ENCODE data around the gene GJB2.

GJB2 gene

GRCh38 chr13:20191311-20192157 is 1.2 kb downstream of the GJB2 start:
- no peak overlapping the region for H3K9ac ChIP-seq (ENCODE audit: low read length)
- no peaks in the 10 kb centered on the region for H3K36me3 ChIP-seq (ENCODE audit: control insufficient read depth, low read depth, low read length)
- no peak overlapping the region for H3K27ac ChIP-seq (ENCODE audit: low read length)
- H3K27me3 ChIP-seq (ENCODE audit: control insufficient read depth, insufficient read depth, low read length): peaks cover 88% of the 10 kb centered on the region
- H3K4me1 ChIP-seq (ENCODE audit: control insufficient read depth, low read depth, low read length): peaks cover 15% of the 10 kb centered on the region
- H3K4me3 ChIP-seq (ENCODE audit: low read length): peak overlapping the region; percentile 57
- H3K9me3 ChIP-seq (ENCODE audit: control insufficient read depth, low read depth, low read length): no peaks in the 10 kb centered on the region

GRCh38 chr13:20190481-20191310 is 2.0 kb downstream of the GJB2 start:
- H3K27me3 ChIP-seq (ENCODE audit: control insufficient read depth, insufficient read depth, low read length): peaks cover 79% of the 10 kb centered on the region

GRCh38 chr13:20190076-20190475 is 2.7 kb downstream of the GJB2 start:
- peaks cover 15% of the 10 kb centered on the region for H3K4me1 ChIP-seq (ENCODE audit: control insufficient read depth, low read depth, low read length)
- H3K4me3 ChIP-seq (ENCODE audit: low read length): no peak overlapping the region
- no peaks in the 10 kb centered on the region for H3K36me3 ChIP-seq (ENCODE audit: control insufficient read depth, low read depth, low read length)
- no peak overlapping the region for H3K27ac ChIP-seq (ENCODE audit: low read length)
- H3K9me3 ChIP-seq (ENCODE audit: control insufficient read depth, low read depth, low read length): no peaks in the 10 kb centered on the region
- peaks cover 73% of the 10 kb centered on the region for H3K27me3 ChIP-seq (ENCODE audit: control insufficient read depth, insufficient read depth, low read length)
- H3K9ac ChIP-seq (ENCODE audit: low read length): no peak overlapping the region

More at GRCh38 chr13:20190481-20191310, 2.0 kb downstream of the GJB2 start:
- Histone ChIP-seq H3K36me3 (ENCODE audit: control insufficient read depth, low read depth, low read length) (no peaks in the 10 kb centered on the region), H3K4me1 (ENCODE audit: control insufficient read depth, low read depth, low read length) (peaks cover 15% of the 10 kb centered on the region), H3K4me3 (ENCODE audit: low read length) (no peak overlapping the region), H3K9me3 (ENCODE audit: control insufficient read depth, low read depth, low read length) (no peaks in the 10 kb centered on the region), H3K27ac (ENCODE audit: low read length) (no peak overlapping the region), H3K9ac (ENCODE audit: low read length) (no peak overlapping the region)

- no peak overlapping the region for H3K4me3 ChIP-seq (ENCODE audit: low read length)
- H3K36me3 ChIP-seq (ENCODE audit: control insufficient read depth, low read depth, low read length): no peaks in the 10 kb centered on the region
- H3K9ac ChIP-seq (ENCODE audit: low read length): no peak overlapping the region
- H3K4me1 ChIP-seq (ENCODE audit: control insufficient read depth, low read depth, low read length): peaks cover 7% of the 10 kb centered on the region
- no peak overlapping the region for H3K27ac ChIP-seq (ENCODE audit: low read length)
- no peaks in the 10 kb centered on the region for H3K9me3 ChIP-seq (ENCODE audit: control insufficient read depth, low read depth, low read length)
- H3K27me3 ChIP-seq (ENCODE audit: control insufficient read depth, insufficient read depth, low read length): peaks cover 62% of the 10 kb centered on the region
These were observed 3.8 kb downstream of the GJB2 start for GRCh38 chr13:20188667-20189553.

- peaks cover 3% of the 10 kb centered on the region for H3K4me1 ChIP-seq (ENCODE audit: control insufficient read depth, low read depth, low read length)
- H3K4me3 ChIP-seq (ENCODE audit: low read length): no peak overlapping the region
- no peaks in the 10 kb centered on the region for H3K9me3 ChIP-seq (ENCODE audit: control insufficient read depth, low read depth, low read length)
- no peak overlapping the region for H3K27ac ChIP-seq (ENCODE audit: low read length)
- H3K9ac ChIP-seq (ENCODE audit: low read length): no peak overlapping the region
- no peaks in the 10 kb centered on the region for H3K36me3 ChIP-seq (ENCODE audit: control insufficient read depth, low read depth, low read length)
- peaks cover 40% of the 10 kb centered on the region for H3K27me3 ChIP-seq (ENCODE audit: control insufficient read depth, insufficient read depth, low read length)
These were observed 6.0 kb downstream of the GJB2 start for GRCh38 chr13:20186771-20187170.

- no peak overlapping the region for H3K4me3 ChIP-seq (ENCODE audit: low read length)
- no peak overlapping the region for H3K9ac ChIP-seq (ENCODE audit: low read length)
- H3K36me3 ChIP-seq (ENCODE audit: control insufficient read depth, low read depth, low read length): no peaks in the 10 kb centered on the region
- H3K9me3 ChIP-seq (ENCODE audit: control insufficient read depth, low read depth, low read length): no peaks in the 10 kb centered on the region
- H3K4me1 ChIP-seq (ENCODE audit: control insufficient read depth, low read depth, low read length): no peaks in the 10 kb centered on the region
- peaks cover 28% of the 10 kb centered on the region for H3K27me3 ChIP-seq (ENCODE audit: control insufficient read depth, insufficient read depth, low read length)
- H3K27ac ChIP-seq (ENCODE audit: low read length): no peak overlapping the region
These were observed 7.2 kb downstream of the GJB2 start for GRCh38 chr13:20185366-20186056.

- H3K9ac ChIP-seq (ENCODE audit: low read length): no peak overlapping the region
These were observed 10.4 kb downstream of the GJB2 start for GRCh38 chr13:20182231-20182846.

GRCh38 chr13:20181188-20181587 is 11.6 kb downstream of the GJB2 start:
- Histone ChIP-seq H3K9ac (ENCODE audit: low read length) (no peak overlapping the region), H3K9me3 (ENCODE audit: control insufficient read depth, low read depth, low read length) (no peaks in the 10 kb centered on the region), H3K4me1 (ENCODE audit: control insufficient read depth, low read depth, low read length) (no peaks in the 10 kb centered on the region), H3K4me3 (ENCODE audit: low read length) (no peak overlapping the region), H3K27me3 (ENCODE audit: control insufficient read depth, insufficient read depth, low read length) (no peaks in the 10 kb centered on the region), H3K36me3 (ENCODE audit: control insufficient read depth, low read depth, low read length) (no peaks in the 10 kb centered on the region), H3K27ac (ENCODE audit: low read length) (no peak overlapping the region)

More at GRCh38 chr13:20182231-20182846, 10.4 kb downstream of the GJB2 start:
- Histone ChIP-seq H3K4me3 (ENCODE audit: low read length) (no peak overlapping the region), H3K36me3 (ENCODE audit: control insufficient read depth, low read depth, low read length) (no peaks in the 10 kb centered on the region), H3K27ac (ENCODE audit: low read length) (no peak overlapping the region), H3K27me3 (ENCODE audit: control insufficient read depth, insufficient read depth, low read length) (no peaks in the 10 kb centered on the region), H3K9me3 (ENCODE audit: control insufficient read depth, low read depth, low read length) (no peaks in the 10 kb centered on the region), H3K4me1 (ENCODE audit: control insufficient read depth, low read depth, low read length) (no peaks in the 10 kb centered on the region)

- Histone ChIP-seq H3K9ac (ENCODE audit: low read length) (no peak overlapping the region), H3K27ac (ENCODE audit: low read length) (no peak overlapping the region), H3K4me1 (ENCODE audit: control insufficient read depth, low read depth, low read length) (no peaks in the 10 kb centered on the region)
These were observed 14.6 kb downstream of the GJB2 start for GRCh38 chr13:20178156-20178555.

GRCh38 chr13:20177049-20177831 is 15.5 kb downstream of the GJB2 start:
- Histone ChIP-seq H3K4me3 (ENCODE audit: low read length) (no peak overlapping the region), H3K4me1 (ENCODE audit: control insufficient read depth, low read depth, low read length) (no peaks in the 10 kb centered on the region), H3K27ac (ENCODE audit: low read length) (no peak overlapping the region), H3K36me3 (ENCODE audit: control insufficient read depth, low read depth, low read length) (no peaks in the 10 kb centered on the region), H3K9ac (ENCODE audit: low read length) (no peak overlapping the region), H3K27me3 (ENCODE audit: control insufficient read depth, insufficient read depth, low read length) (no peaks in the 10 kb centered on the region), H3K9me3 (ENCODE audit: control insufficient read depth, low read depth, low read length) (no peaks in the 10 kb centered on the region)

More at GRCh38 chr13:20178156-20178555, 14.6 kb downstream of the GJB2 start:
- Histone ChIP-seq H3K9me3 (ENCODE audit: control insufficient read depth, low read depth, low read length) (no peaks in the 10 kb centered on the region), H3K36me3 (ENCODE audit: control insufficient read depth, low read depth, low read length) (no peaks in the 10 kb centered on the region), H3K4me3 (ENCODE audit: low read length) (no peak overlapping the region), H3K27me3 (ENCODE audit: control insufficient read depth, insufficient read depth, low read length) (no peaks in the 10 kb centered on the region)
